GM21526 (cell line): ENCODE results near the gene NCAPG2.

ENCODE experiments used
- ATAC-seq: cut with Tn5 transposase; IDR thresholded peaks from one replicate; pipeline ENCODE4 v1.9.1; 2021; ENCODE audit warnings: moderate library complexity; ENCODE audit not compliant: unreplicated experiment, low FRiP score

The NCAPG2 gene

DNA sequence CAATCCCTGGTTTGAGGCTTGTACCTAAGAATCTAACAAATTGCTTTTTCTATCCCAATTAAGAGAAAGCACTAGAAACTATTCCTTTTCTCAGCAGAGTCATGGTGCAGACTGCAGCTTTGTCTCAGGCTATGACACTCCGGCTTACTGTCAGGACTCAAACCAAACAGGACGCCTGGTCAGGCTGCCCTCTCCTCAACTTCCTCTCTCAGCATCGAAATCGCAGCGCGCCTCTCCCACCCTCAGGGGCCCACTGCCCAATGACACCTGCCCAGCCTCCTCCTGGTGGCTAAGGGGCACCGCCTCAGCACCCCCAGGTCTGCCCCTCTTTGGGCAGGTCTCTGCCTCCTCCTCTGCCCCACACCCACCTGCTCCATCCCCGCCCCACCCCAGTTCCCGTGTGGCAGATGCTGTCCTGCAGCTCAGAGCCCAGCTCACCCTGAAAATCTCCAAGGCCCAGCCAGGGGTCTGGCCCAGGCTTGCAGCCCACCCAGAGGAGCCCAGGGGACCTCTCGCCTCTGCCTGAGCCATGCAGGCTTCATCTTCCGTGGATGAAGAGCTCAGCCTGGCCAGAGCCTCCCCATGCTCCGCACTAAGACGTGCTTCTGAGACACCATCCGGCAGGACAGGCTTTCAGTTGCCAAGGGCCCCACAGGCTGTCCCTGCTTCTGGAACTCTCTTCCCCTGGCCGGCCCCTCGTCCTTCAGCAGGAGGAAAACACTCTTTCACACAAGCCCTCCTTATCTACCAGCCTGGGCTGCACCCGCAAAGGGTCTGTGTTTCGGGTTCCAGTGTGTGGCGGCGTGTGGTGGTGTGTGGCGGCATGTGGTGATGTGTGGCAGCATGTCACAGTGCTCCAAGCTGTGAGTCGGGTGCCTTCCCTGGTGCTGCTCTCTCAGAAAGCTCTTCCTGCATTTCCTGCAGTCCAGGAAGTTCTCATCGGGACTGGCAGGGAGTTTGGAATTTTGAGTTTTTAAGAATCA, 100.5 kb downstream of the NCAPG2 start:
- no peak for ATAC-seq

DNA sequence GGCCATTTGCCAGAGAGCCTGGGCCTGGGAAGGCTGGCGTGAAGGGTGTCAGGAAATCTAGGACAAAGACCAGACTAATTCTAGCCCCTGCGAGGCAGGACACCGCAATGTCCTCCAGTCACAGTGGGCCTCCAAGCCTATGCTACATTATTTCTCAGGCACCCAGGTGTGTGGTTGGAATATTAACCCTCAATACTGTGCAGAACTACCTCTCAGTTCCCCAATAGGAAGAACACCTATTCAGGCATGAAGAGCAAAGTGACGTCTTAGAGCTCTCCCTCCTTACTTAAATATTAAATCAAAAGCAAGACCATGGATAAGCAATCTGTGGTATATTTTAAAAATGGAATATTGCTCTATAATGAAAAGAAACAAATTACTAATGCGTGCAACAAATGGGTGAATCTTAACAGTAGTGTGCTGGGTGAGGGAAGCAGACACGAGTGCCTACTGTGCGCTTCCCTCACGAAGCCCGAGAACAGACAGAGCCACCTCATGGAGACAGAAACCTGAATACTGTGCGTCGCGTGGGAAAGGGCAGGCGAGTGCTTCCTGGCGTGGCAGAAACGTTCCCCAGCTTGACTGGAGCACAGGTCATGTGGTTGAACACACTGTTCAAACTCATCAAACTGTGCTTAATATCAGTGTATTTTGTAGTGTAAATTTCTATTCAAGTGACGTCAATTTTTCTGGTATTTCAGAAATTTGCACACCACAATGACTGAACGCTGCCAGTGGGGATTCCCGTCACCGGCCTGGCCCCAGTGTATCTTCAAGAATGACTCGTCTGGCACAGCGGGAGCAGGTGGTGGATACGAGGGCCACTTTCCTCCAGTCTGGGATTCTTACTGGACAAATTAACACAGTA, 101.5 kb downstream of the NCAPG2 start:
- no peak for ATAC-seq

DNA sequence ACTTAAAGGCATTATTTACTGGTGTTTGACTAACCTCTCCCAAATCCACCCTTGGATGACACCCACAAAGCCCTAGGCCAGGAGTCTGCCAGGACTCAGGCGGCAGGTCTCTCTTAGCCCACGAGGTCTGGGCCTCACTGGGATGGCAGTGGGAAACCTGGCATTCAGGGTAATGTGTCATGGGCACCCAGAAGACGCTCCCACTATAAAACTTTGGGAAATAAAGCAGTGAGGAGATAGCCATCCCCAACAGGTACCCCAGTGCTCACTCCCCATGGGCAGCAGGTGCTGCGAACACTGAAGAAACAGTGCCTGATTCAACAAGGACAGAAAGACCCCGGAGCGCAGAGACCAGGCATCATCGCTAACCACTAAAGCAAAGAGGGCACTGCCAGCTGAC, 102.6 kb downstream of the NCAPG2 start:
- no peak for ATAC-seq

DNA sequence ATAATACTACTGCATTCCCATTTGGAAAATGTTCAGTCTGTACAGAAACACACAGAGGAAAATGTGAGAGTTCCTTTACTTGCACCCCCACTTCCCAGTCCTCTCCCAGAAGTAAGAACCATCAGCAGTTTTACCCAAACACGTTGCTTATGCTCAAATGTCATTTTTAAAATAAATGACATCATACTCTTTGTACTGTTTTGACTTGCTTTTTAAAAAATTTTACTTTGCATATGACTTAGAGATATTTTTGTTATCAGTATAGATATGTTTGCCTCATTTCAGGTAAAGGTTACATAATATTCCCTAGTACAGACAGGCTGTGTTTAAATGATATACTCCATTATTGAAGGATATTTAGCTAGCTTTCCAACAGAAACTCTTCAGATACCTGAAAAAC, 103.5 kb downstream of the NCAPG2 start:
- ATAC-seq = no peak

DNA sequence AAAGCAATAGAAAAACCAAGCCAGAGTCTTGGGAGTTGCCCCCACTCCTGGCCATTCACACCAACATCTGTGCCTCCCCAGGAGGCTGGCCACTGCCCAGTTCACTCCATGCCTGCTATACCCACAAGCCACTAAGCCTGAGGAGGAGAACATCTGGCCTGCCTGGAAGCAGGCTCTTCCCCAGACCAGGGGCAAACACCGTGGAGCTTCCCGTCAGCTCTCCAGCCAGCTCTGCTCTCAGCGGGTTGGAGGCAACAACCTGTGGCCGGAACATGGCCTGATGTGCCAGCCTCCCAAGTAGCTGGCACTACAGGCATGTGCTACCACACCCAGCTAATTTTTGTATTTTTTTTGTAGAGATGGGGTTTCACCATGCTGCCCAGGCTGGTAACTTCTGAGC, 107.9 kb downstream of the NCAPG2 start:
- ATAC-seq = no peak

DNA sequence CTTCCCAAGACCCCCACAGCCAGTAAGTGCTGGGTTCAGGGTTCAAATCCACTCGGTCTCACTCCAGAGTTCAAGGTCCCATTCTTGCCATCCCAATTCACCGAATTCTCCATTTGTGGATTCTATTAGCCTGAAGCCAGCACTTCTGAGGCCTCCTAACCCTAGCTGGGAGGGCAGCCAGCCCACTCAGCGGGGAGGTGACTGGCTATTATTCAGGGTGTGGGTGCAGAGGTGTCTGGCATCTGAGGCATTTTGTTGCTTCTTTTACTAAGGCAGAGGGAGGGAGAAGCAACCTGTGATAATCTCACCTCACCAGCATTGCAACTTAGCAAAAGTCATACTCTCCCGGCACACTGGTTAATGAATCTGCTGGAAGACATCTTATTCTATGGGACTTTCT, 108.3 kb downstream of the NCAPG2 start:
- no peak for ATAC-seq

DNA sequence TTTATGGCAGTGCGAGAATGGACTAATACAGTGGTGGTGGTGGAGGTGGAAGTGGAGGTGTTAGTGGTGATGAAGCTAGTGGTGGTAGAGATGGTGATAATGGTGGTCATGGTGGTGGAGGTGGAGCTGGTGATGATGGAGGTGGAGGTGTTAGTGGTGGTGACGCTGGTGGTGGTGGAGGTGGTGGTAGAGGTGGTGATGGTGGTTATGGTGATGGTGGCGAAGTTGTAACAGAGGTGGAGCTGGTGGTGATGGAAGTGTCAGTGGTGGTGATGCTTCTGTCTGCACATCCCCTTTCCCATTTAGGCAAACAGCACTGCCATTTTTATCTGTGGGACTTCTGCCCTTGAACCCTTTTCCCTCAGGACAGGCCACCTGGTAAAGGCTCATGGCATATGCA, 109.5 kb downstream of the NCAPG2 start:
- ATAC-seq = peak; percentile 68

DNA sequence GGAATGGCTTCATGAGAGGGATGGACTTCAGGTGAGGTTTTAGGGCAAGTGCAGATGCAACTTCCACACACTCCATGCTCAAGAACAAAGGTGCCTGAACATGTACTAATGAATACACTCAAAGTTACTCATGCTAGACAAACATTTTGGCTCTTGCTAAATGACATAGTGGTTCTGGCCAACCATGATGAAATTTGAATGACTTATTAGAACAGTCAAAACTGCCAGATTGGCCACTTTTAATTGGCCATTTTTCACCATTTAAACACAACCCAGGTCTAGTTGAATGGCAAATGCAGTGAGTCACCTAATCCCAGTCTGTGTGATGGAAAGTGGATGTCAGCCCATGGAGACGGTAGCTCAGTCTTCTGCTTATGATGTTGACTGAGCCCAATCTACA, 112.1 kb downstream of the NCAPG2 start:
- no peak for ATAC-seq

DNA sequence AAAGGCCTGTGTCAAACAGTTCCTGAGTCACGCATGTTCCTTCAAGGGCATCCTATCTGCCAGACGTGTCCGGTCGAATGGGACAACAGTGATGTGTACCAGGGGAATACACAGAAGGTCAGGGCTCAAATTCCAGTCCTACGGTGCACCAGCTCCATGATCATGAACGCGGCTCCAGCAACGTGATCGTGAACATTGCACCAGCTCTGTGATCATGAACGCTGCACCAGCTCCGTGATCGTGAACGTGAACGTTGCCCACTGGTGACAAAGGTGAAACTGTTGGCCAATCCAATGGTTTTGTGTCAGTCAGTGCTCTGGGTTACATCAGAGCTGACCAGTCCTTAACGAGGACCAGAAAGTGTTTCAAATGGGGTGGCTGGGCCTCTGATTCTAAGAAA, 112.7 kb downstream of the NCAPG2 start:
- no peak for ATAC-seq

DNA sequence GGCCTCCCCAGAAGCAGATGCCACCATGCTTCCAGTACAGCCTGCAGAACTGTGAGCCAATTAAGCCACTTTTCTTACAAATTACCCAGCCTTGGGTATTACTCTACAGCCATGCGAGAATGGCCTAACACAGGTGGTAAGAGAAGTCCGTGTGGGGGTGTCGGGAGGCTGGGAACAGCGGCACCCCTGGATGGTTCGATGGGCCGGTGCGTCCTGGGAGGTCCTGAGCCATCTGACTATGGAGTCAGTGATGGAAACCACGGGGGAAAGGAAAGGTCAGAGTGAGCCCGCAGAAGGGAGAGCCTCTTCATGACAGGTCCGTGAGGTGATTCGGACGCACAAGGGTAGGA, 114.4 kb downstream of the NCAPG2 start:
- no peak for ATAC-seq

DNA sequence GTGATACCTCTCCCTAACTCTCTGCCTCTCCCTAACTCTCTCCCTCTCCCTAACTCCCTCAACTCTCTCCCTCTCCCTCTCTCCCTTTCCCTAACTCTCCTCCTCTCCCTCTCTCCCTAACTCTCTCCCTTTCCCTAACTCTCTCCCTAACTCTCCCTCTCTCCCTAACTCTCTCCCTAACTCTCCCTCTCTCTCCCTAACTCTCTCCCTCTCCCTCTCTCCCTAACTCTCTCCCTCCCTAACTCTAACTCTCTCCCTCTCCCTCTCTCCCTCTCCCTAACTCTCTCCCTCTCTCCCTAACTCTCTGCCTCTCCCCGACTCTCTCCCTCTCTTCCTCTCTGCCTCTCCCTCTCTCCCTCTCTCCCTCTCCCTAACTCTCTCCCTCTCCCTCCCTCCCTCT, 115.0 kb downstream of the NCAPG2 start:
- ATAC-seq = no peak

DNA sequence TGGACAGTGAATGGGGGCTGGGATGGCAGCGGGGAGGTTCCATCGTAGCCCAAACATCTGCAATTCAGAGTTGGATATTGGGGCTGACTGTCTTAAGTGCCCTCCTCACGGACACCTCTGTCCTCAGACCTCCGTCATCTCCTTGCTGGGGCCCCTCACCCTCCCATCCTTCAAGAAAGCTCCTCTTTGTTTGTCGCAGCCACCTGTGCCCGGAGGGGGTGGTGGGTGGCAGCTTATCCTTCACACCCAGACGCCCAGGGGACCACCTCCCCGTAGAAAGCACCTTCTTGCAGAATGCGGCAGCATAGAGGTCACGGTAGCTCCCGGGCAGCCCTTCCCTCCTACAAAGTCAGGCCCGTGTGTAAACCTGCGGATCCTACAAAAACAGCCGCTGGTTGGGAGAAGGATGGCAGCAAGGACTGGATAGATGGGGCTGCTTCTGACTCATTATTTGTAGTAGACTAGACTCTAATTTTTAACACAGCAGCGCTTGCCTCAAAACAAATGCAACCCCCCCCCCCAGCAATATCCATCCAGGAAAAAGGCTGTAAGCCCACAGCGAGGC, 115.6 kb downstream of the NCAPG2 start:
- no peak for ATAC-seq

DNA sequence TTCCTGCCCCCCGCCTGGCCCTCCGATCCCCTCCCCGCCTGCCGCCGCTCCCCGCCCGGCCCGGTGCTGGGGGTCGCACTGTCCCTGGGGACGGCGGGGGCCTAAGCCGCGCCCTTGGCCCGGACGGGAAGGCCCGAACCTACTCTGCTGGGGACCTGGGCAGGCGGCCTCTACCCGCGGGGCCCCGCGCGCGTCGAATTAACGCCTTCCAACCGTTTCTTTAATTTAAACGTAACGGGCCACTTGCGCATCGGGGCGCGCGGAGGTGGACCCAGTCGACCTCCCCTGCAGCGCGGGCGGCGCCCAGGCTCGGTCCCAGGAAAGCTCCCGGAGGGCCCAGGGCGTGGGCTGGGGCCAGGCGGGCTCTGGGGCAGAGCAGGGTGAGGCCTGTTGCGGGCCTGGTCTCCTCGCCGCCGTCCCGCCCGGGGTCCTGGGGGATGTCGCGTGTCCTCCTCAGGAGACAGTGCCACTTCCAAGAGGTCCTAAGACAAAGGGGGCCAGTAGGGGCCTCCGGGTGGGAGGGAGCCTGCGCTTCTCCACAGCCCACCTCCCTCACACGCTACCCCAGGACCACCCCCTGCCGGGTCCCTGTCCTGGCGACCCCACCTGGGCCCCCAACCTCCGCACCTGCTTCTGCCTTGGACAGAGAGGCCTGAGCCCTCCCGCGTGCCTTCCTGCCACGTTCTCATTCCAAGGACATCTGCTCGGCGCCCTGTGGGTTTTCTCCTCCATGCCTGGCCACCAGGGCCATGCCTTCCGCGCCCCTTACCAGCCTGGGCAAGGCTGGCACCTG, 116.3 kb downstream of the NCAPG2 start:
- ATAC-seq = no peak

DNA sequence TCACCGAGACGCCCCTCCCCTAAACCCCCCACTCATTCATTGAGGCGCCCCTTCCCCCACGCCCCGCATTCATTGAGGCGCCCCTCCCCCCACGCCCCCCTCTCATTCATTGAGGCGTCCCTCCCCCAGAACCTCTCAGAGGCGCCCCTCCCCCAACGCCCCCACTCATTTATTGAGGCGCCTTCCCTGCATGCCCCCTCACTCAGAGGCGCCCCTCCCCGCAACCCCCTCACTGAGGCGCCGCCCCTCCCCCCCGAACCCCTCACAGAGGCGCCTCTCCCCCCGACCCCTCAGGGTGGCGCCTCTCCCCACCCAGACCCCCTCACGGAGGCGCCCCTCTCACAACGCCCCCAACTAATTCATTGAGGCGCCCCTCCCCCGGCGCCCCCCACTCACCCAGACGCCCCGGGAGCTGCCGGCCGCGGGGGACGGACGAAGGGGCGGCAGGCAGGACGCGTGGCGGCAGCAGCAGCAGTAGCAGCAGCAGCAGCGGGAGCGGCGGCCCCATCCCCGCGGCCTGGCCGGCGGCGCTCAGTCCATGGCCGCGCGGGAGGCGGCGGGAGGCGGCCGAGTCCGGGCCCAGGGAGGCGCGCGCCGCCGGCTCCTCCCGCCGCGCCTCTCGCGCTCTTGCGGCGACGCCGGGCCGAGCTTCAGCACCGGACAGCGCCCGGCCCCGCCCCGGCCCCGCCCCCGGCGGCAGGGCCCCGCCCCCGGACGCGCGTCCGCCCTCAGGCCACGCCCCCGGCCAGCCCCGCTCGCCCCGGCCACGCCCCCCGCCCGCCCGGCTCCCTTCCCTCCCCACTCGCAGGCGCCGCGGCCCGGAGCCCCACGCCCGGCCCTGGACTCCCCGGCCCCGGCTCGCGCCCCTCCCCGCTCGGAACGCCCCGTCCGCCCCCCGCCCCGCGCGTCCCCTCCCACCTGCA, 117.2 kb downstream of the NCAPG2 start, which contains the start of gene PTPRN2:
Gene PTPRN2 (minus strand): TSS at position 662 of the 923 bp plus-strand sequence.
- ATAC-seq = peak; percentile 61

DNA sequence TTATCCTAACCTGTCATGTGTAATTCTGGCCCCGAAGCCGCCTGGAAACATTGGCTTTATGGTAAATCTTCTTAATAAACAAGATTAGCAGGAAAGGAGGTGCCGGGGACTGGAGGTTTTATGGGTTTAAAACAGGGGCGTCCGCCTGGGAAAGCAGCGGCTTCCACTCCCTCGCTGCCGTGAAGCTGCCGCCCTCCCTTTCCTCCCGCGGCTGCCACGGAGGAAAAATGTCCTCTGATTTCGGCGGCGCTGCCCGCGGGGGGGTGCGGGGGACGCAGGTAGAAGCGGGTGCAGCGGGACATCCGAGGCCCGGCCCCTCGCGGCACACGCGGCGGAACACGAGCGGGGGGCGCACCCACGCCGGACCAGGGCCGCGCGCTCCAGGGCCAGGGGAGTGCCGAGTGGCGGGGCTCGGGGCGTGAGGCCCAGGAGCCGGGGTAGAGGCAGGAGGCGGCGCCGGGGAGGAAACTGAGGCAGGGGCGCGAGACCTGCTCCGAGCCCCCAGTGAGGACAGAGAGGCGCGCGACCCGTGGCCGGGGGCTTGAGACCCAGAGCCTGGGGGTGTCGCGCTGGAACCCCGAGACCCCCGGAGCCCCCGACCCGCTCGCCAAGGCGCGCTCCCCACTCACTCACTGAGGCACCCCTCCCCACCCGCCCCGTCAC, 118.0 kb downstream of the NCAPG2 start:
- ATAC-seq = no peak

DNA sequence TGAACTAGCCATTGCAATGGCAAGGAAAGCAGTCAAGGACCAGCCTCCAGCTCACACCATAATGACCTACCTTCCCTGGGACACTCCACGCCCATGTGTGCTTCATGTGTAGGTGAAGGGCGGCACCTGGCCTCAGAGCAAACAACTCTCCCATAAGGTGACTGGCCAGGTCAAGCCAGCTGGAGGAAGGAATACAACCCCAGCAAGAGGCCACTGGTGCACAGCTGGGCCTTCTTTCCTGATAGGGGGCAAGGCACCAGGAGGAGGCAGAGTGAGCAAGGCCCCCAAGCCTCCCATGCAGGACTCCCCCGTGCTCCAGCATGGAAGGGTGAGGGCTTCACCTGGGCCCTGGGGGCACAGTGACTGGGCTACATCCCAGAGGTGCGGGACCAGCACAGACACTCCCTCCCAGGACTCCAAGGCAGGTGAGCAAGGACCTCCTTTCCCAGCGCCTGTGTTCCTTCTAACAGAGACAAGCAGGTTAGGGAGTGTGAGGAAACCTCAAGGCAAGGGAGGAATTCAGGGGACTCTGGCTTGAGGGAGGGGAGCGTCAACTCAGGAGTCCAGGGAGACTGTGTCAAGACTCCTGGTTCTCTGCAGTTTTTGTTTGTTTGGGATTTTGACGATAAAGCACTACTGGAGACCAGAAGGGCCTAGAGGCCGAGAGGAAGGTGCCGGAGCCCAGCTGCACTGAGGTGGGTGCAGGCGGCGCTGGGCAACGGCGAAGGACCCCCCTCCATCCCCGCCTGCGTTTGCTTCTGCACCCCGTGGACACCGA, 118.7 kb downstream of the NCAPG2 start:
- ATAC-seq = no peak

DNA sequence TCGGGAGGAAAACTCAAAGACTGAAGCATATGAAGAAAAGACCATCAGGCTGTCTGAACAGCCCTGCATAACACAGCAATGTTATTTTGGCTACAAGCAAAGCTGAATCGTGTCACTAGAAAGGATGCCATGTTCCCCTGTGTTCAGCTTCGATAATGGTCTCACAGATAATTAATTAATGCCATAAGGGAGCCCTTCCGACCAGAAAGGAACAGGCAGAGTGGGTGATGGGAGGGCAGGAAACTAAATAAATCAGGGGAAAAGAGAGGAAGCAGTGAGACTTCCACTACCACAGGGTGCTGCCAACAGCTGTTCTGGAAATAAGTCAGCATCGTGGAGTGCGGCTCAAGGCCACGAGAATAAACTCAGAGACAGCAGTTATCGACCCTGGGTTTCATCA, 120.2 kb downstream of the NCAPG2 start:
- no peak for ATAC-seq

DNA sequence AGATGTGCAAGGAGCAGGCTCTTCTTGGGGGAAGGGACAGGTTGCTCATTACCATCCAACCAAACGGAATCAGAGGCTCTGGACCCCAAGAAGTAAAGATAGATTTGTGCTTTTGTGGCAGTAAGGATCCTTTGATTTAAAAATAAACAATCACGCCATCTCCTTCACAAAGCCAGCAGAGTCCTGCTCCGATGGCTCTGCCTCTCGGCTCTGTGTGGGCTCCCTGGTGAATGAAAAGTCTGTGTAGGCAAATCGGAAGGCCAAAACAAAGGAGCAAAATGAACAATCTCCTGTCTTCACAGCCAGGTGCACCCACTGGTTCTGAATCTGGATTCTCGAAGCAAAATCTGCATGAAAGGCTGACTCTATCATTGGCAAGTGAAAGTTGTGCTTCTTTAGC, 120.8 kb downstream of the NCAPG2 start:
- ATAC-seq = no peak
